Ureter (tissue), 1 donor: ENCODE data around the gene AKAP12. TPM values are rescaled to one million over a fixed set of nuclear protein-coding genes. Genes with fewer than 3 reads are reported as not detected.
"Not testable (repeated sequence)": the region's sequence is repeated elsewhere in the genome, so short reads cannot be mapped to it uniquely, and the experiment has no call there.

Experiments
- DNase-seq: peaks from one replicate; pipeline ENCODE4 v3.0.0-alpha.2; 2020; ENCODE audit warnings: low spot score
- total RNA-seq: library from RNA; stranded (reverse); gene quantifications from one replicate; pipeline ENCODE4 v1.2.4, GENCODE V29; 2023
- donor health status: DM: yes; HTN: yes; CAD: no.

The AKAP12 gene
- total RNA-seq, 1 donor from 2014 or later: 52.4 TPM

- DNase-seq: no peak
These were observed 110.0 kb downstream of the AKAP12 start for GRCh38 chr6:151349651-151350270.

- no peak for DNase-seq
These were observed 110.8 kb downstream of the AKAP12 start for GRCh38 chr6:151350442-151351145.

- no peak for DNase-seq
These were observed 111.5 kb downstream of the AKAP12 start for GRCh38 chr6:151351146-151351700.

- DNase-seq: no peak
These were observed 112.0 kb downstream of the AKAP12 start for GRCh38 chr6:151351731-151352130.

GRCh38 chr6:151352410-151353396 lies 112.9 kb downstream of the AKAP12 start:
- no peak for DNase-seq

GRCh38 chr6:151353795-151354194 lies 114.0 kb downstream of the AKAP12 start:
- DNase-seq: no peak

GRCh38 chr6:151356983-151357382 lies 117.2 kb downstream of the AKAP12 start:
- DNase-seq: not testable (repeated sequence)

GRCh38 chr6:151357758-151358436 lies 118.1 kb downstream of the AKAP12 start:
- DNase-seq: no peak

GRCh38 chr6:151358475-151358874 lies 118.7 kb downstream of the AKAP12 start:
- DNase-seq: no peak

- no peak for DNase-seq
These were observed 119.7 kb downstream of the AKAP12 start for GRCh38 chr6:151359486-151359885.

- no peak for DNase-seq
These were observed 125.5 kb downstream of the AKAP12 start for GRCh38 chr6:151365233-151365632.

GRCh38 chr6:151370509-151371078 lies 130.8 kb downstream of the AKAP12 start:
- DNase-seq: no peak

- no peak for DNase-seq
These were observed 132.4 kb downstream of the AKAP12 start for GRCh38 chr6:151372164-151372563.

- DNase-seq: no peak
These were observed 134.4 kb downstream of the AKAP12 start for GRCh38 chr6:151374036-151374683.

GRCh38 chr6:151375833-151376232 lies 136.1 kb downstream of the AKAP12 start:
- no peak for DNase-seq

GRCh38 chr6:151376440-151376839 lies 136.7 kb downstream of the AKAP12 start:
- no peak for DNase-seq

GRCh38 chr6:151377095-151377494 lies 137.3 kb downstream of the AKAP12 start:
- no peak for DNase-seq

- no peak for DNase-seq
These were observed 140.4 kb downstream of the AKAP12 start for GRCh38 chr6:151379933-151380847.

GRCh38 chr6:151380848-151381205 lies 141.1 kb downstream of the AKAP12 start:
- no peak for DNase-seq

GRCh38 chr6:151381722-151382121 lies 142.0 kb downstream of the AKAP12 start:
- no peak for DNase-seq
